NB4 (cell line): Measurements from ENCODE around the gene MT2A.

Source experiments
- CTCF ChIP-seq: IDR thresholded peaks from one replicate; pipeline ENCODE4 v1.5.1; 2012; ENCODE audit warnings: low read depth, low read length
- TF ChIP-seq, protein P1 (sequence below): IDR thresholded peaks from 2 replicates; pipeline ENCODE4 v1.6.1; 2011; ENCODE audit warnings: low read depth, low read length

DNA sequence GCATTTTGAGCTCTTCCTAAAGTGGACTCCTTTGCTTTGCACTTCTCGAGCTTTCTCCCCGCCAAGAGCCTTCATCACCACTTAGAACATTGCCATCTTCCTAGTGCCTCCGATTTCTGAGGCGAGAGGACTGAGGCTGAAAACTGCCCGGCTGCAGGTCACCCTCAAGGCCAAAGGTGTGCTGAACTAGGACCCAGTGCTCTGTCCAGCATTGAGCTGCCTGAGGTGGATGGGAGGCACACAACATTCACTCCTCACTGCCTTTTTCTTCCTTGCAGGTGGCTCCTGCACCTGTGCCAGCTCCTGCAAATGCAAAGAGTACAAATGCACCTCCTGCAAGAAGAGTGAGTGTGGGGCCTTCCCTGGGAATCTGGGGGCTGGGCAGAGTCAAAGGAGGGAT lies 35.4 kb downstream of the MT2A start:
- TF ChIP-seq CTCF, result no peak
- TF ChIP-seq, protein P1, sequence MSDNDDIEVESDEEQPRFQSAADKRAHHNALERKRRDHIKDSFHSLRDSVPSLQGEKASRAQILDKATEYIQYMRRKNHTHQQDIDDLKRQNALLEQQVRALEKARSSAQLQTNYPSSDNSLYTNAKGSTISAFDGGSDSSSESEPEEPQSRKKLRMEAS, result no peak
